Breast epithelium (tissue), 4 donors: ENCODE results near the gene HEY2. TPM values are rescaled to one million over a fixed set of nuclear protein-coding genes. Genes with fewer than 3 reads are reported as not detected.
A peak's percentile ranks its signal among the peaks of the same experiment; 100 is the strongest.

ENCODE experiments used
- DNase-seq, 2 donors: peaks; one replicate each; pipeline ENCODE4 v3.0.0-alpha.2; 2019; ENCODE audit warnings: low spot score in 2 of 2
- H3K27ac ChIP-seq, 2 donors: fragments of 200-600 bp; sonication (generic) in 1 of 2; one replicate each; pipeline ENCODE4 v1.5.1; 2016 to 2019; ENCODE audit warnings: mild to moderate bottlenecking in 1 of 2
- H3K27me3 ChIP-seq, 2 donors: fragments of 200-600 bp; sonication (generic) in 1 of 2; one replicate each; pipeline versions ENCODE4 v1.5.1 to v1.6.0; 2017 to 2019; ENCODE audit warnings: control low read depth in 1 of 2, mild to moderate bottlenecking in 1 of 2
- H3K36me3 ChIP-seq: fragments of 200-600 bp; one replicate; pipeline ENCODE4 v1.5.1; 2019
- H3K4me1 ChIP-seq, 2 donors: fragments of 200-600 bp; sonication (generic); one replicate each; pipeline ENCODE4 v1.5.1; 2016 to 2019; ENCODE audit warnings: control low read depth in 1 of 2
- H3K4me3 ChIP-seq, 3 donors: fragments of 200-600 bp; sonication (generic); 1 replicate in 2 of 3; 2 replicates in 1 of 3; pipeline ENCODE4 v1.5.1; 2016 to 2019; ENCODE audit warnings: mild to moderate bottlenecking in 3 of 3, moderate library complexity in 2 of 3
- H3K9me3 ChIP-seq, 2 donors: fragments of 200-600 bp; sonication (generic) in 1 of 2; one replicate each; pipeline ENCODE4 v1.5.1; 2016 to 2019; ENCODE audit warnings: control low read depth in 1 of 2
- POLR2A ChIP-seq: fragments of 450-650 bp; IDR thresholded peaks from one replicate; pipeline ENCODE4 v1.6.1; 2016; ENCODE audit warnings: antibody characterized with exemption, mild to moderate bottlenecking, moderate library complexity
- POLR2AphosphoS5 ChIP-seq, 3 donors: sonication (generic); formaldehyde crosslinking; IDR thresholded peaks; one replicate each; pipeline ENCODE4 v1.6.1; 2017; ENCODE audit warnings: antibody characterized with exemption in 3 of 3
- intact Hi-C: fragments of 100-400 bp; cut with DNase I; formaldehyde crosslinking; loops from one replicate; pipeline ENCODE4 v1.15.1; 2023; ENCODE audit warnings: low total_unique reads
- total RNA-seq, 3 donors: library from RNA; depleted of rRNA; stranded (reverse); fragments of >200 nt; gene quantifications; one replicate each; pipeline ENCODE4 v1.1.0, GENCODE V29; 2016
- TF ChIP-seq, protein P1 (sequence below), 3 donors: fragments of 450-650 bp; IDR thresholded peaks; one replicate each; pipeline ENCODE4 v1.5.1; 2016 to 2017; ENCODE audit warnings: antibody characterized with exemption in 3 of 3, mild to moderate bottlenecking in 3 of 3, moderate library complexity in 3 of 3

Gene HEY2
- total RNA-seq, 3 donors from 2014 or later: 2.3 to 8.2 (median 2.4) TPM

DNA sequence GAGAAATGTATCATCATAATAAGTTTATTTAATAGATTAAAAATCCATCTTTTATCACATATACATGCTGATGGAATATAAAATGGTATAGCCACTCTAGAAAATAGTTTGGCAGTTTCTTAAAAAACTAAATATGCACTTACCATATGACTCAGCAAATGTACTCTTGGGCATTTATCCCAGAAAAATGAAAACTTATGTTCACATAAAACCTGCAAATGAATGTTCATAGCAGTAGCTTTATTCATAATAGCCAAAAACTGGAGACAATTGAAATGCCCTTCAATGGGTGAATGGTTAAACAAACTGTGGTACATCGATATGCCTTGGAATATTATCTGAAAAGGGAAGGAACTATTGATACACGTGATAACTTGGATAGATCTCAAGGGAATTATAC lies 34.9 kb downstream of the HEY2 start:
- peaks cover 0 to 2% of the 10 kb centered on the region in 2 donors for H3K4me1 ChIP-seq
- H3K27ac ChIP-seq: no peak overlapping the region
- TF ChIP-seq POLR2AphosphoS5 (IDR thresholded peaks at IDR 0.05): no peak
- TF ChIP-seq POLR2A: no peak
- TF ChIP-seq, protein P1, sequence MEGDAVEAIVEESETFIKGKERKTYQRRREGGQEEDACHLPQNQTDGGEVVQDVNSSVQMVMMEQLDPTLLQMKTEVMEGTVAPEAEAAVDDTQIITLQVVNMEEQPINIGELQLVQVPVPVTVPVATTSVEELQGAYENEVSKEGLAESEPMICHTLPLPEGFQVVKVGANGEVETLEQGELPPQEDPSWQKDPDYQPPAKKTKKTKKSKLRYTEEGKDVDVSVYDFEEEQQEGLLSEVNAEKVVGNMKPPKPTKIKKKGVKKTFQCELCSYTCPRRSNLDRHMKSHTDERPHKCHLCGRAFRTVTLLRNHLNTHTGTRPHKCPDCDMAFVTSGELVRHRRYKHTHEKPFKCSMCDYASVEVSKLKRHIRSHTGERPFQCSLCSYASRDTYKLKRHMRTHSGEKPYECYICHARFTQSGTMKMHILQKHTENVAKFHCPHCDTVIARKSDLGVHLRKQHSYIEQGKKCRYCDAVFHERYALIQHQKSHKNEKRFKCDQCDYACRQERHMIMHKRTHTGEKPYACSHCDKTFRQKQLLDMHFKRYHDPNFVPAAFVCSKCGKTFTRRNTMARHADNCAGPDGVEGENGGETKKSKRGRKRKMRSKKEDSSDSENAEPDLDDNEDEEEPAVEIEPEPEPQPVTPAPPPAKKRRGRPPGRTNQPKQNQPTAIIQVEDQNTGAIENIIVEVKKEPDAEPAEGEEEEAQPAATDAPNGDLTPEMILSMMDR (IDR thresholded peaks at IDR 0.05): no peak
- H3K27me3 ChIP-seq: no peaks in the 10 kb centered on the region
- no peaks in the 10 kb centered on the region for H3K36me3 ChIP-seq
- H3K4me3 ChIP-seq: no peak overlapping the region
- intact Hi-C loops: no loop called here
- DNase-seq: no peak
- H3K9me3 ChIP-seq: no peaks in the 10 kb centered on the region

DNA sequence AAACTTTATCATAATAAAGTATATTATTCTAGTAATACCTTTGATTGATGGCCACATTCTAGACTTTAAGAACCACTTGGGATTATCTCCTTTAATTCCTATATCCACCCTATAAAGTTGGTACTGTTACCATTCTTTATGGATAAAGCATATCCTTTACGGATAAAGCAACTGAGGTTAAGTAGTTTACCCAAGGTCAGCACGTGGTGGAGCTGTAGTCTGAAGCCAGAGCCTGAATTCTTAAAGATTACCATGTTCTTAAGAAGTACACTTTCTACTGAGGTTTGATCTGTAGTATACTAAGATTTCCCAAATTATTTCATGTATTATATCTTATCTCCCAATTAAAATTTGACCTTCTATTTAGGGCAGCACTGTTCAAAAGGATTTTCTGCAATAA lies 38.4 kb downstream of the HEY2 start:
- Histone ChIP-seq H3K27me3 (no peaks in the 10 kb centered on the region), H3K27ac (no peak overlapping the region), H3K36me3 (no peaks in the 10 kb centered on the region), H3K4me1 (peaks cover 6% of the 10 kb centered on the region in 2 donors), H3K4me3 (no peak overlapping the region), H3K9me3 (no peaks in the 10 kb centered on the region)
- TF ChIP-seq, protein P1 (IDR thresholded peaks at IDR 0.05): no peak
- no peak for TF ChIP-seq POLR2AphosphoS5 (IDR thresholded peaks at IDR 0.05)
- TF ChIP-seq POLR2A: no peak
- no peak for DNase-seq
- intact Hi-C loops: no loop called here

DNA sequence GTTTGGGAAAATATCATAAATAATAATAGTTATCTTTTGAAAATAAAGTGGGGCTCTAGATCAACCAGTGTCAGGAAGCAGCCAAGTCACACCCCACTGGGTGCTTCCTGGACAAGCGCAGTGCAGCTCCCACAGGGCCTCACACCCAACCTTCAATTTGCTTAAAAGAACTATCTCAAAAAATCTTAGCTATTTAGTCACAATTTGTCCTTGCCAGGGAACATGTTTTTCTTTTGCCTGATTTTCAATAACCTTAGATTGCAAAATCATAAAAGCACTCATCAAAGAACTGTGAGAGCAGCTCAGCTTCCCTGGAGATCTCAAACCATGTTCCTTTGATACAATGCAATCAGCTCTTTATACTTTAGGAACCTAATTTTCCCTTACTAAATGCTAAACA lies 39.7 kb downstream of the HEY2 start:
- intact Hi-C loops: no loop called here
- peak overlapping the region; percentile 98 to 99 for H3K27ac ChIP-seq
- peak overlapping the region in 1 of 3 donors; percentile 76 for H3K4me3 ChIP-seq

DNA sequence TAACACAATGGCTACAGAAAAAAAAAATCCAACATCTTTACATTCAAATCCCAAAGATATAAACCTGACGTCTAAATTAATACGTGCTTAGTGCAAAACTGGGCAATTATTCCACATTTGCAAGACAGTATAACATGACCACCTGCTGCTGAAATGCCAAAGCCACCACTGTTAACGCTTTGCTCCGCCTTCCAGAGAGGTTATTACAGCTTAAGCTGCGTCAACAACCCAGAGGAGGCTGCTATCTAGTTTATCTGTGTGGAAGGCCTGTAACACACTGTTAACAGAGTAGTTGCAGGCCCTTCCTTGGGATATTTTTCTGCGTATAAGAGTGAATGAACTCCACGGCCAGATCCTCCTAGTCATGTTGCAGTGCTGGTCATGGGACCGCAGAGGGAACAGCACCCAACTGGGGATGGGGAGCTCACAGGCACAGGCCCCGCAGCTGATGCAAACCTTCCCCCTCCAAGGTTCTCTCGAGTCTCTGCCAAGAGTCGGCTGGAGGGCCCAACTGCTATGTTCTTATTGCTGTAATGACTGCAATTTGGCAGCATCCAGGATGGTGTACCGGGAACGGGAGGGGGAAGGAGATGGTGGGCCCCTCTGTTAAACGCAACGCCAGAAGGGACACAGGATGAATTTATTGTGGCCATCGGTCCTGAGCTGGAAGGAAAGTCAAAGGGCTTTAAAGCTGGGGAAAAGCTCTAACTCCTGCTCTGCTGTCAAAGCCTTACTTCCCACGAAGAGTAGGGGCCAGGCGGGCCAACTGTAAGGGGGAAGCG lies 40.3 kb downstream of the HEY2 start:
- Histone ChIP-seq H3K36me3 (no peaks in the 10 kb centered on the region), H3K27me3 (no peaks in the 10 kb centered on the region), H3K9me3 (no peaks in the 10 kb centered on the region), H3K4me1 (peaks cover 6% of the 10 kb centered on the region in 2 donors), H3K4me3 (peak overlapping the region; percentile 76 to 96 (median 88)), H3K27ac (peak overlapping the region; percentile 98 to 99)
- no peak for DNase-seq
- TF ChIP-seq POLR2AphosphoS5 (IDR thresholded peaks at IDR 0.05): peak in 2 of 3 donors; percentile 3 to 9
- TF ChIP-seq, protein P1 (IDR thresholded peaks at IDR 0.05): no peak
- intact Hi-C loops: no loop called here

More for the DNA sequence above, 39.7 kb downstream of the HEY2 start:
- Histone ChIP-seq H3K36me3 (no peaks in the 10 kb centered on the region), H3K4me1 (peaks cover 6% of the 10 kb centered on the region in 2 donors), H3K27me3 (no peaks in the 10 kb centered on the region), H3K9me3 (no peaks in the 10 kb centered on the region)
- no peak for DNase-seq
- TF ChIP-seq POLR2AphosphoS5 (IDR thresholded peaks at IDR 0.05): no peak
- TF ChIP-seq, protein P1 (IDR thresholded peaks at IDR 0.05): no peak

DNA sequence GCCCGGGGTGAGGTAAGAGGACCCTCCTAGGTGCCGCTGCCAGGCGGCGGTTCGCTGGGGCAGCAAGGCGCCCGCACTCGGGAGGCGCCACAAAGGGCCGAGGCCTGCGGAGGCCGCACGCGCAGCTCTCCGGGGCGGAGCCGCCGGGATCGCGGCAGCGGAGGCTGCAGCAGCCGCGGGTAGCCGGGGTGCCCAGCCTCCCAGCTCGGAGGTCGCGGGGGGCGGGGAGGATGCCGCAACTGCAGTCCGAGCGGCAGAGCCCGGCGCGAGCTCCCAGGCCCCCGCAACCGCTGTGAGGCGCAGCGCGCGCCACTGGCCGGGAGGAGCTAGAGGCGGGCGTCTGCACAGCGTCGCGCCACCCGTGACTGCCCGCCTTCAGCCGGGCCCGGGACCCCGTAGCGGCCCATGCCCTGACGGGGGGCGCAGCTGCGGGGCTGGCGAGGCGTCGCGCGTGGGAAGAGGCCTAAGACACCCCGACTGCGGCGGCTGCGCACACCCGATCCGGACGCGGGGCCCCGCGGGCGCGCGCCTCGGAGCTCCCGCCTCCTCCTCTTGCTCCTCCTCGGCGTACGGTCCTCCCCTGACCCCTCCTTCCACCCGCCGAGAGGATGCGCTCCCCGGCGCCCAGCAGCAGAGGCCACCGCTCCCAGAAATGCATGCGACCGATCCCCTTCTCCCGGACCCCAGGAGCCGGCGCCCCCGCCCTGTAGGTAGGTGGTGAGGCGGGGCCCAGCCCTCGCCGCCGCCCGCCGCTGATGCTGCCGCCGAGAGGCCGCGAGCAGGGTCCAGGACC lies 41.1 kb downstream of the HEY2 start, which contains the start of gene NCOA7:
Gene NCOA7 (plus strand): TSS at position 603 of the 793 bp plus-strand sequence. CDS start 24,395 bp downstream, outside the sequence.
- Histone ChIP-seq H3K4me1 (peaks cover 6% of the 10 kb centered on the region in 2 donors), H3K4me3 (peak within 1 kb of the TSS; percentile 76 to 96 (median 88)), H3K27me3 (no peaks in the 10 kb centered on the region), H3K9me3 (no peaks in the 10 kb centered on the region), H3K36me3 (no peaks in the 10 kb centered on the region), H3K27ac (peak within 1 kb of the TSS; percentile 98 to 99)
- DNase-seq: peak; percentile 69 to 78
- TF ChIP-seq, protein P1 (IDR thresholded peaks at IDR 0.05): peak in 1 of 3 donors; percentile 11
- peak; percentile 63 to 91 (median 88) for TF ChIP-seq POLR2AphosphoS5 (IDR thresholded peaks at IDR 0.05)
- peak; percentile 82 for TF ChIP-seq POLR2A
- intact Hi-C loops: no loop called here
